ENCODE measurements around the gene ATP5PD. TPM values are rescaled to one million over a fixed set of nuclear protein-coding genes. Genes with fewer than 3 reads are reported as not detected.
A peak's percentile ranks its signal among the peaks of the same experiment; 100 is the strongest.

The ATP5PD gene
- total and polyA plus RNA-seq, 10 donors = 124 to 312 (median 153) TPM

GRCh38 chr17:75081611-75082540, 35.1 kb upstream of the ATP5PD start:
- H3K4me3 ChIP-seq = no peak overlapping the region
- intact Hi-C loops (cut with DNase I; ENCODE audit: low total_unique reads) = no loop called here
- 81 to 88% (median 88%) methylated on average over 12 to 13 of the region's 13 CpGs for WGBS, 5 donors
- H3K9me3 ChIP-seq = no peaks in the 10 kb centered on the region
- no peak overlapping the region for H3K27ac ChIP-seq
- no peak for DNase-seq
- no peaks in the 10 kb centered on the region for H3K36me3 ChIP-seq
- TF ChIP-seq POLR2A (IDR thresholded peaks at IDR 0.05) = no peak
- TF ChIP-seq CTCF (IDR thresholded peaks at IDR 0.05 in 8 of 11, conservative IDR thresholded peaks at IDR 0.05 in 3 of 11) = no peak
- H3K27me3 ChIP-seq (replicated peaks in 1 of 7) = no peaks in the 10 kb centered on the region
- H3K4me1 ChIP-seq = peaks cover 32 to 73% (median 46%) of the 10 kb centered on the region in 6 donors

- Histone ChIP-seq H3K4me3 (no peak overlapping the region), H3K27ac (no peak overlapping the region), H3K4me1 (peaks cover 30 to 78% (median 47%) of the 10 kb centered on the region in 6 donors), H3K9me3 (no peaks in the 10 kb centered on the region), H3K36me3 (no peaks in the 10 kb centered on the region), H3K27me3 (replicated peaks in 1 of 7) (no peaks in the 10 kb centered on the region)
- intact Hi-C loops (cut with DNase I; ENCODE audit: low total_unique reads) = no loop called here
- TF ChIP-seq POLR2A (IDR thresholded peaks at IDR 0.05) (no peak), CTCF (IDR thresholded peaks at IDR 0.05 in 8 of 11, conservative IDR thresholded peaks at IDR 0.05 in 3 of 11) (no peak), POLR2AphosphoS5 (IDR thresholded peaks at IDR 0.05) (no peak)
- 69 to 91% (median 77%) methylated on average over 7 to 8 of the region's 8 CpGs for WGBS, 5 donors
- DNase-seq = no peak
These were observed 32.2 kb upstream of the ATP5PD start for GRCh38 chr17:75079023-75079373.

- WGBS, 5 donors = 58 to 77% (median 68%) methylated on average over 15 to 17 of the region's 17 CpGs
- intact Hi-C loops (cut with DNase I; ENCODE audit: low total_unique reads) = no loop called here
- H3K27ac ChIP-seq = peak overlapping the region in 4 of 8 donors; percentile 72 to 83 (median 81)
- H3K36me3 ChIP-seq = no peaks in the 10 kb centered on the region
- H3K9me3 ChIP-seq = no peaks in the 10 kb centered on the region
- DNase-seq = no peak
- peaks cover 27 to 77% (median 45%) of the 10 kb centered on the region in 6 donors for H3K4me1 ChIP-seq
- no peak for TF ChIP-seq POLR2AphosphoS5 (IDR thresholded peaks at IDR 0.05)
- no peak for TF ChIP-seq POLR2A (IDR thresholded peaks at IDR 0.05)
- TF ChIP-seq CTCF (IDR thresholded peaks at IDR 0.05 in 8 of 11, conservative IDR thresholded peaks at IDR 0.05 in 3 of 11) = no peak
- H3K4me3 ChIP-seq = peak overlapping the region in 1 of 8 donors; percentile 68
- H3K27me3 ChIP-seq (replicated peaks in 1 of 7) = no peaks in the 10 kb centered on the region
These were observed 31.7 kb upstream of the ATP5PD start for GRCh38 chr17:75078284-75079022.

Data from spleen (tissue), 11 donors.